ENCODE data around the gene TTC28.
A peak's percentile ranks its signal among the peaks of the same experiment; 100 is the strongest.

Gene TTC28

GRCh38 chr22:27990451-27990840, 689.2 kb downstream of the TTC28 start:
- 0 out of 2 replicates have a peak, but pooled peaks have one; percentile 29 for TF ChIP-seq MYC (IDR thresholded peaks at IDR 0.05; ENCODE audit: low read depth, low read length)
- TF ChIP-seq, protein P1, sequence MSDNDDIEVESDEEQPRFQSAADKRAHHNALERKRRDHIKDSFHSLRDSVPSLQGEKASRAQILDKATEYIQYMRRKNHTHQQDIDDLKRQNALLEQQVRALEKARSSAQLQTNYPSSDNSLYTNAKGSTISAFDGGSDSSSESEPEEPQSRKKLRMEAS (IDR thresholded peaks at IDR 0.05; ENCODE audit: low read depth, low read length): peak; percentile 51; the same call in 1 of the 2 replicates
- TF ChIP-seq, protein P2, sequence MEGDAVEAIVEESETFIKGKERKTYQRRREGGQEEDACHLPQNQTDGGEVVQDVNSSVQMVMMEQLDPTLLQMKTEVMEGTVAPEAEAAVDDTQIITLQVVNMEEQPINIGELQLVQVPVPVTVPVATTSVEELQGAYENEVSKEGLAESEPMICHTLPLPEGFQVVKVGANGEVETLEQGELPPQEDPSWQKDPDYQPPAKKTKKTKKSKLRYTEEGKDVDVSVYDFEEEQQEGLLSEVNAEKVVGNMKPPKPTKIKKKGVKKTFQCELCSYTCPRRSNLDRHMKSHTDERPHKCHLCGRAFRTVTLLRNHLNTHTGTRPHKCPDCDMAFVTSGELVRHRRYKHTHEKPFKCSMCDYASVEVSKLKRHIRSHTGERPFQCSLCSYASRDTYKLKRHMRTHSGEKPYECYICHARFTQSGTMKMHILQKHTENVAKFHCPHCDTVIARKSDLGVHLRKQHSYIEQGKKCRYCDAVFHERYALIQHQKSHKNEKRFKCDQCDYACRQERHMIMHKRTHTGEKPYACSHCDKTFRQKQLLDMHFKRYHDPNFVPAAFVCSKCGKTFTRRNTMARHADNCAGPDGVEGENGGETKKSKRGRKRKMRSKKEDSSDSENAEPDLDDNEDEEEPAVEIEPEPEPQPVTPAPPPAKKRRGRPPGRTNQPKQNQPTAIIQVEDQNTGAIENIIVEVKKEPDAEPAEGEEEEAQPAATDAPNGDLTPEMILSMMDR (IDR thresholded peaks at IDR 0.05; ENCODE audit: low read depth, low read length): no peak
- no peak for TF ChIP-seq POLR2A (IDR thresholded peaks at IDR 0.05; ENCODE audit: extremely low read depth, insufficient read length)
- peak overlapping the region; percentile 0 for H3K4me3 ChIP-seq (ENCODE audit: low read depth, low read length)
- DNase-seq (ENCODE audit: low read depth): peak; percentile 78

GRCh38 chr22:27989758-27990450, 689.7 kb downstream of the TTC28 start:
- TF ChIP-seq POLR2A (IDR thresholded peaks at IDR 0.05; ENCODE audit: extremely low read depth, insufficient read length): no peak
- TF ChIP-seq, protein P1 (IDR thresholded peaks at IDR 0.05; ENCODE audit: low read depth, low read length): no peak
- H3K4me3 ChIP-seq (ENCODE audit: low read depth, low read length): no peak overlapping the region
- DNase-seq (ENCODE audit: low read depth): no peak

DNA sequence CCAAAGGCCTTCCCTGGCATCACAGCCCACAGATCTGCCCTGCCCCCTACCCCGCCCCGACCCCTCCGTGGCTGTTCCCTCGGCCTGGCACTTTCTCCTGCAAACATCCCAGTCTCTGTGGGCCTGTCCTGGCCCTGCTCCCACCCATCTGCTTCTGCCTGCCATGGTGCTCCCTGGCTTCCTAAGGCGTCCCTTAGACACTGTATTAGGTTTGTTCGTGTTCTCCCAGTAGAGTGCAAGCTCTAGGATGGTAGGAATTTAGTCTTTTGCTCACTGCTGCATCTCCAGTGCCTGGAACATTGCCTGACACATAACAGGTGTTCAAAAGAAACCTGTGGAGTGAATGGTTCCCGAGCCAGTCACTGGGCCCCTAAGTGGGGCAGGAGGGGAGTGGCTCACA, 690.9 kb downstream of the TTC28 start:
- H3K4me3 ChIP-seq (ENCODE audit: low read depth, low read length): no peak overlapping the region
- no peak for DNase-seq (ENCODE audit: low read depth)
- TF ChIP-seq POLR2A (IDR thresholded peaks at IDR 0.05; ENCODE audit: extremely low read depth, insufficient read length): no peak
- TF ChIP-seq, protein P1 (IDR thresholded peaks at IDR 0.05; ENCODE audit: low read depth, low read length): no peak
- no peak for TF ChIP-seq MYC (IDR thresholded peaks at IDR 0.05; ENCODE audit: low read depth, low read length)
- TF ChIP-seq, protein P2 (IDR thresholded peaks at IDR 0.05; ENCODE audit: low read depth, low read length): no peak

GRCh38 chr22:27987557-27987956, 692.1 kb downstream of the TTC28 start:
- peak; percentile 96 for DNase-seq (ENCODE audit: low read depth)
- H3K4me3 ChIP-seq (ENCODE audit: low read depth, low read length): no peak overlapping the region
- TF ChIP-seq, protein P1 (IDR thresholded peaks at IDR 0.05; ENCODE audit: low read depth, low read length): no peak
- TF ChIP-seq POLR2A (IDR thresholded peaks at IDR 0.05; ENCODE audit: extremely low read depth, insufficient read length) (no peak), MYC (IDR thresholded peaks at IDR 0.05; ENCODE audit: low read depth, low read length) (no peak)
- TF ChIP-seq, protein P2 (IDR thresholded peaks at IDR 0.05; ENCODE audit: low read depth, low read length): no peak

DNA sequence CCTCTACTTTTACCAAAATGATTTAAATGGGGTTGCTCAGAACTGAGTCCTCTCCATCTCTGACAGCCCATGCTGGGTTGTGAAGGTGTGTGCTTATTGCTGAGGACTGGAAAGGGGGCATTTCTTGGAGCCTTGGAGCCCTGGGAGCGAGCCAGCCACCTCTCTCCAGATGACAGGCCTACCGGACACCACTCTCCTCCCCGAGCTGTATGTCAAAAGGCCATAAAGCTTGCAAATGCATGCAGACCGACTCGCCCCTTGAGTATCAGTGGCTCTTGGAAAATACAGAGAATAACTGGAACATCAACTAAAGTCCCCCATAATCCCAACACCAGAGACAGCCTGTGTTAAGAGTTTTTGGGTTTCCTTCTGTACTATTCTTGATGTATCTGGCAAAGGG, 692.7 kb downstream of the TTC28 start:
- TF ChIP-seq, protein P1 (IDR thresholded peaks at IDR 0.05; ENCODE audit: low read depth, low read length): no peak
- no peak overlapping the region for H3K4me3 ChIP-seq (ENCODE audit: low read depth, low read length)
- DNase-seq (ENCODE audit: low read depth): no peak

GRCh38 chr22:27986459-27986858, 693.2 kb downstream of the TTC28 start:
- DNase-seq (ENCODE audit: low read depth): peak; percentile 55
- TF ChIP-seq, protein P2 (IDR thresholded peaks at IDR 0.05; ENCODE audit: low read depth, low read length): no peak
- TF ChIP-seq, protein P1 (IDR thresholded peaks at IDR 0.05; ENCODE audit: low read depth, low read length): no peak
- no peak for TF ChIP-seq POLR2A (IDR thresholded peaks at IDR 0.05; ENCODE audit: extremely low read depth, insufficient read length)
- TF ChIP-seq MYC (IDR thresholded peaks at IDR 0.05; ENCODE audit: low read depth, low read length): no peak
- no peak overlapping the region for H3K4me3 ChIP-seq (ENCODE audit: low read depth, low read length)

Data from NB4 (cell line).